ENCODE results near the gene ANKRD27.
"Not testable (repeated sequence)": the region's sequence is repeated elsewhere in the genome, so short reads cannot be mapped to it uniquely, and the experiment has no call there.

The ANKRD27 gene

GRCh38 chr19:32573492-32573794 is 101.5 kb downstream of the ANKRD27 start:
- no peaks in the 10 kb centered on the region for H4K20me1 ChIP-seq (ENCODE audit: control insufficient read depth, insufficient read depth, low read depth, low read length)
- H3K27me3 ChIP-seq (ENCODE audit: control insufficient read depth, low read length), result no peaks in the 10 kb centered on the region
- no peaks in the 10 kb centered on the region for H3K9me2 ChIP-seq (replicated peaks; ENCODE audit: control insufficient read depth, low read length)
- no peaks in the 10 kb centered on the region for H3F3A ChIP-seq (ENCODE audit: control insufficient read depth, insufficient read depth)
- no peak overlapping the region for H3K27ac ChIP-seq (ENCODE audit: low read depth, low read length)
- no peaks in the 10 kb centered on the region for H3K9me3 ChIP-seq (ENCODE audit: control insufficient read depth, insufficient read depth, low read length)
- no peak for TF ChIP-seq EZH2phosphoT487 (IDR thresholded peaks at IDR 0.05; ENCODE audit: borderline replicate concordance, low read length)
- TF ChIP-seq, protein P1, sequence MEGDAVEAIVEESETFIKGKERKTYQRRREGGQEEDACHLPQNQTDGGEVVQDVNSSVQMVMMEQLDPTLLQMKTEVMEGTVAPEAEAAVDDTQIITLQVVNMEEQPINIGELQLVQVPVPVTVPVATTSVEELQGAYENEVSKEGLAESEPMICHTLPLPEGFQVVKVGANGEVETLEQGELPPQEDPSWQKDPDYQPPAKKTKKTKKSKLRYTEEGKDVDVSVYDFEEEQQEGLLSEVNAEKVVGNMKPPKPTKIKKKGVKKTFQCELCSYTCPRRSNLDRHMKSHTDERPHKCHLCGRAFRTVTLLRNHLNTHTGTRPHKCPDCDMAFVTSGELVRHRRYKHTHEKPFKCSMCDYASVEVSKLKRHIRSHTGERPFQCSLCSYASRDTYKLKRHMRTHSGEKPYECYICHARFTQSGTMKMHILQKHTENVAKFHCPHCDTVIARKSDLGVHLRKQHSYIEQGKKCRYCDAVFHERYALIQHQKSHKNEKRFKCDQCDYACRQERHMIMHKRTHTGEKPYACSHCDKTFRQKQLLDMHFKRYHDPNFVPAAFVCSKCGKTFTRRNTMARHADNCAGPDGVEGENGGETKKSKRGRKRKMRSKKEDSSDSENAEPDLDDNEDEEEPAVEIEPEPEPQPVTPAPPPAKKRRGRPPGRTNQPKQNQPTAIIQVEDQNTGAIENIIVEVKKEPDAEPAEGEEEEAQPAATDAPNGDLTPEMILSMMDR (IDR thresholded peaks at IDR 0.05; ENCODE audit: low read depth, low read length, poor library complexity, severe bottlenecking), result no peak
- no peaks in the 10 kb centered on the region for H3K79me2 ChIP-seq (ENCODE audit: control insufficient read depth, low read length)
- no peak overlapping the region for H3K4me2 ChIP-seq (ENCODE audit: low read length)
- no peaks in the 10 kb centered on the region for H3K36me3 ChIP-seq (ENCODE audit: control insufficient read depth, low read length)
- H3K4me1 ChIP-seq (ENCODE audit: control insufficient read depth, low read length), result no peaks in the 10 kb centered on the region
- H3K4me3 ChIP-seq (ENCODE audit: low read length), result no peak overlapping the region

DNA sequence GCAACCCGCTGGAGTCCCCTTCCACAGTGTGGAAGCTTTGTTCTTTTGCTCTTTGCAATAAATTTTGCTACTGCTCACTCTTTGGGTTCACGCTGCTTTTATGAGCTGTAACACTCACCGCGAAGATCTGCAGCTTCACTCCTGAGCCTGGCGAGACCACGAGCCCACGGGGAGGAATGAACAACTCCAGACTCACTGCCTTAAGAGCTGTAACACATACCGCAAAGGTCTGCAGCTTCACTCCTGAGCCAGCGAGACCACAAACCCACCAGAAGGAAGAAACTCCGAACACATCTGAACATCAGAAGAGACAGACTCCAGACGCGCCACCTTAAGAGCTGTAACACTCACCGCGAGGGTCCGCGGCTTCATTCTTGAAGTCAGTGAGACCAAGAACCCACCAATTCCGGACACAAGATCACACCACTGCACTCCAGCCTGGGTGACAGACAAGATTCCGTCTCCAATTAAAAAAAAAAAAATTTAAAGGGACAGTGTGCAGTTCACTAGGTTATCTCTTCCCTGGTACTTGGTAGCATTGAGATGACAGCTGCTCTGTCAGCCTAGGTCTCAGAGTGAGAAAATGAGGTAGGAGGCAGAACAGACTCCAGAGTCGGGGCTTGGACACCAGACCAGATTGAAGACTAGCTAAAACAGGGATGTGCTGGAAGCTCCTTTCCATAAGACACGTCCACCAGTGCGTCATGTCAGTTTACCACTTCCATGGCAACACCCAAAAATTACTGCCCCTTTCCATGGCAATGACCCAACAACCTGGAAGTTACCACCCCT is 102.1 kb downstream of the ANKRD27 start:
- H3K4me1 ChIP-seq (ENCODE audit: control insufficient read depth, low read length); H3K9me3 ChIP-seq (ENCODE audit: control insufficient read depth, insufficient read depth, low read length); H3K4me3 ChIP-seq (ENCODE audit: low read length); H4K20me1 ChIP-seq (ENCODE audit: control insufficient read depth, insufficient read depth, low read depth, low read length); H3F3A ChIP-seq (ENCODE audit: control insufficient read depth, insufficient read depth); H3K36me3 ChIP-seq (ENCODE audit: control insufficient read depth, low read length); H3K9me2 ChIP-seq (replicated peaks; ENCODE audit: control insufficient read depth, low read length); H3K4me2 ChIP-seq (ENCODE audit: low read length); H3K27ac ChIP-seq (ENCODE audit: low read depth, low read length); H3K27me3 ChIP-seq (ENCODE audit: control insufficient read depth, low read length); H3K79me2 ChIP-seq (ENCODE audit: control insufficient read depth, low read length): not testable (repeated sequence)

DNA sequence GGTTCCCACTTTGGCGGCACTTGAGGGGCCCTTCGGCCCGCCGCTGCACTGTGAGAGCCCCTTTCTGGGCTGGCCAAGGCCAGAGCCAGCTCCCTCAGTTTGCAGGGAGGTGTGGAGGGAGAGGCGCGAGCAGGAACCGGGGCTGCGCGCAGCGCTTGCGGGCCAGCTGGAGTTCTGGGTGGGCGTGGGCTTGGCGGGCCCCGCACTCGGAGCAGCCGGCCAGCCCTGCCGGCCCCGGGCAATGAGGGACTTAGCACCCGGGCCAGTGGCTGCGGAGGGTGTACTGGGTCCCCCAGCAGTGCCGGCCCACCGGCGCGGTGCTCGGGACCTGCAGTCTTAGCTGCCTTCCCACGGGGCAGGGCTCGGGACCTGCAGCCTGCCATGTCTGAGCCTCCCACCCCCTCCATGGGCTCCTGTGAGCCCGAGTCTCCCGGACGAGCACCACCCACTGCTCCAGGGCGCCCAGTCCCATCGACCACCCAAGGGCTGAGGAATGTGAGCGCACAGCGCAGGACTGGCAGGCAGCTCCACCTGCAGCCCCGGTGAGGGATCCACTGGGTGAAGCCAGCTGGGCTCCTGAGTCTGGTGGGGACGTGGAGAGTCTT is 103.4 kb downstream of the ANKRD27 start:
- H3K9me2 ChIP-seq (replicated peaks; ENCODE audit: control insufficient read depth, low read length); H4K20me1 ChIP-seq (ENCODE audit: control insufficient read depth, insufficient read depth, low read depth, low read length); H3K4me3 ChIP-seq (ENCODE audit: low read length); H3K79me2 ChIP-seq (ENCODE audit: control insufficient read depth, low read length); H3K4me1 ChIP-seq (ENCODE audit: control insufficient read depth, low read length); H3K27ac ChIP-seq (ENCODE audit: low read depth, low read length); H3F3A ChIP-seq (ENCODE audit: control insufficient read depth, insufficient read depth); H3K27me3 ChIP-seq (ENCODE audit: control insufficient read depth, low read length); H3K4me2 ChIP-seq (ENCODE audit: low read length); H3K9me3 ChIP-seq (ENCODE audit: control insufficient read depth, insufficient read depth, low read length); H3K36me3 ChIP-seq (ENCODE audit: control insufficient read depth, low read length): not testable (repeated sequence)

- Histone ChIP-seq H3K9me2 (replicated peaks; ENCODE audit: control insufficient read depth, low read length) (no peaks in the 10 kb centered on the region), H3K4me1 (ENCODE audit: control insufficient read depth, low read length) (no peaks in the 10 kb centered on the region), H3K9me3 (ENCODE audit: control insufficient read depth, insufficient read depth, low read length) (no peaks in the 10 kb centered on the region), H3K79me2 (ENCODE audit: control insufficient read depth, low read length) (no peaks in the 10 kb centered on the region), H3K27me3 (ENCODE audit: control insufficient read depth, low read length) (no peaks in the 10 kb centered on the region), H3K27ac (ENCODE audit: low read depth, low read length) (no peak overlapping the region), H3K36me3 (ENCODE audit: control insufficient read depth, low read length) (no peaks in the 10 kb centered on the region), H3K4me3 (ENCODE audit: low read length) (no peak overlapping the region), H3F3A (ENCODE audit: control insufficient read depth, insufficient read depth) (no peaks in the 10 kb centered on the region), H3K4me2 (ENCODE audit: low read length) (no peak overlapping the region), H4K20me1 (ENCODE audit: control insufficient read depth, insufficient read depth, low read depth, low read length) (no peaks in the 10 kb centered on the region)
- TF ChIP-seq, protein P1 (IDR thresholded peaks at IDR 0.05; ENCODE audit: low read depth, low read length, poor library complexity, severe bottlenecking), result no peak
- no peak for TF ChIP-seq EZH2phosphoT487 (IDR thresholded peaks at IDR 0.05; ENCODE audit: borderline replicate concordance, low read length)
Measured at GRCh38 chr19:32570081-32570785, 104.7 kb downstream of the ANKRD27 start.
